ENCODE results near the gene CATSPERE.

DNA sequence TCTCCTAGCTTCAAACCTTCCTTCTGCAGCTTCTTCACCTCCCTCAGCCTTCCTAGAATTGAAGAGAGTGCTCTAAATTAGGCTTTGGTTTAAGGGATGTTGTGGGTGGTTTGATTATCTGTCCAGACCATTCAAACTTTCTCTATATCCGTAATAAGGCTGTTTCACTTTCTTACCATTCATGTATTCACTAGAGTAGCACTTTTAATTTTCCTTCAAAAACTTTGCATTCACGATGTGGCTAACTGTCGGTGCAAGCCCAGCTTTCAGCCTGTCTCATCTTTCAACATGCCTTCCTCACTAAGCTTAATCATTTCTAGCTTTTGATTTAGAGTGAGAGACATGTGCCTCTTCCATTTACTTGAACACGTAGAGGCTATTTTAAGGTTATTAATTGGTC, 165.6 kb downstream of the CATSPERE start:
- TF ChIP-seq, protein P1, sequence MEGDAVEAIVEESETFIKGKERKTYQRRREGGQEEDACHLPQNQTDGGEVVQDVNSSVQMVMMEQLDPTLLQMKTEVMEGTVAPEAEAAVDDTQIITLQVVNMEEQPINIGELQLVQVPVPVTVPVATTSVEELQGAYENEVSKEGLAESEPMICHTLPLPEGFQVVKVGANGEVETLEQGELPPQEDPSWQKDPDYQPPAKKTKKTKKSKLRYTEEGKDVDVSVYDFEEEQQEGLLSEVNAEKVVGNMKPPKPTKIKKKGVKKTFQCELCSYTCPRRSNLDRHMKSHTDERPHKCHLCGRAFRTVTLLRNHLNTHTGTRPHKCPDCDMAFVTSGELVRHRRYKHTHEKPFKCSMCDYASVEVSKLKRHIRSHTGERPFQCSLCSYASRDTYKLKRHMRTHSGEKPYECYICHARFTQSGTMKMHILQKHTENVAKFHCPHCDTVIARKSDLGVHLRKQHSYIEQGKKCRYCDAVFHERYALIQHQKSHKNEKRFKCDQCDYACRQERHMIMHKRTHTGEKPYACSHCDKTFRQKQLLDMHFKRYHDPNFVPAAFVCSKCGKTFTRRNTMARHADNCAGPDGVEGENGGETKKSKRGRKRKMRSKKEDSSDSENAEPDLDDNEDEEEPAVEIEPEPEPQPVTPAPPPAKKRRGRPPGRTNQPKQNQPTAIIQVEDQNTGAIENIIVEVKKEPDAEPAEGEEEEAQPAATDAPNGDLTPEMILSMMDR (IDR thresholded peaks at IDR 0.05; ENCODE audit: low read length): no peak
- TF ChIP-seq EZH2 (IDR thresholded peaks at IDR 0.05; ENCODE audit: borderline replicate concordance, low read length): no peak

All from OCI-LY1 (cell line).